D341Med (cell line): ENCODE data around the gene PHAX.
"Not testable (repeated sequence)": the region's sequence is repeated elsewhere in the genome, so short reads cannot be mapped to it uniquely, and the experiment has no call there.

ENCODE experiments used
- DNase-seq: peaks from one replicate; pipeline ENCODE4 v3.0.0; 2012; ENCODE audit warnings: low spot score

PHAX gene

DNA sequence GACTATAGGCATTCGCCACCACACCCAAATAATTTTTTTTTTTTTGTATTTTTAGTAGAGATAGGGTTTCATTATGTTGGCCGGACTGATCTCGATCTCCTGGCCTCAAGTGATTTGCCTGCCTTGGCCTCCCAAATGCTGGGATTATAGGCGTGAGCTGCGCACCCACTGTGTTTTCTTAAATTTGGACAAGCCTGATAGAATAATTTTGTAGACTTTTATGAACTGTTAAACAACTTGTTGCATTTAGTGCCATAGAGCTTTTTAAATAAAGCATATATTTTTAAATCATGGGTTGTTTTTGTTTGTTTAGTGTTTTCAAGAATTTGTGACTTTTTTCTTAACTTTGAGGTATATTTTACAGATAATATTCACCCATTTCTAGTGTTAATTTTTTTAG is 4.8 kb downstream of the PHAX start:
- no peak for DNase-seq

DNA sequence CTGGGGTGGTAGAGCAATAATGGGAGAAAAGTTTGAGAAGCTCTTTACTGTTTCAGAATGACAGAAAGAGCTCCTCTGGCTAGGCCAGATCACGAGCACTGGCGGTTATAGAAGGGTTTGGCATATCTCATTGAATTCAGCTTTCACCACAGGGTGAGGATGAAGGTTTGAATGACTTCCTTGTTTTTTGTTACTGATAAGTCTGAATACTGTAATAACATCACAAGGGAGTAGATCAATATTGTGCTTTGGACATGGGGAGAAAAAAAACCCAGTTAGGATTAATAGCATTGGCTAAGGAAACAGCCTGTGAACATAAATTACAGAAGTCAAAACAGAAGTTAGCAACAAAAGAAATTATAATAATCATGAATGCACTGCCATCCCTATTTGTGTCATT is 9.4 kb downstream of the PHAX start:
- DNase-seq: no peak

DNA sequence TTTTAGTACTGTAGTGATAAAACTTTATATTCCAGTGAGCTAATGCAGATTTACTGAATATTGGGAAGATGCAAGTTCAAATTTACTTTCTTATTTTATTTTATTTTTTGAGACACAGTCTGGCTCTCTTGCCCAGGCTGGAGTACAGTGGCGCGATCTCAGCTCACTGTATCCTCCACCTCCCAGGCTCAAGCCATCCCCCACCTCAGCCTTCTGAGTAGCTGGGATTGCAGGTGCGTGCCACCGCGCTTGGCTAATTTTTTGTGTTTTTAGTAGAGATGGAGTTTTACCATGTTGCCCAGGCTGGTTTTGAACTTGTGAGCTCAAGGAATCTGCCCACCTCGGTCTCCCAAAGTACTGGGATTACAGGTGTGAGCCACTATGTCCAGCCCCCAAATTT is 9.9 kb downstream of the PHAX start:
- no peak for DNase-seq

DNA sequence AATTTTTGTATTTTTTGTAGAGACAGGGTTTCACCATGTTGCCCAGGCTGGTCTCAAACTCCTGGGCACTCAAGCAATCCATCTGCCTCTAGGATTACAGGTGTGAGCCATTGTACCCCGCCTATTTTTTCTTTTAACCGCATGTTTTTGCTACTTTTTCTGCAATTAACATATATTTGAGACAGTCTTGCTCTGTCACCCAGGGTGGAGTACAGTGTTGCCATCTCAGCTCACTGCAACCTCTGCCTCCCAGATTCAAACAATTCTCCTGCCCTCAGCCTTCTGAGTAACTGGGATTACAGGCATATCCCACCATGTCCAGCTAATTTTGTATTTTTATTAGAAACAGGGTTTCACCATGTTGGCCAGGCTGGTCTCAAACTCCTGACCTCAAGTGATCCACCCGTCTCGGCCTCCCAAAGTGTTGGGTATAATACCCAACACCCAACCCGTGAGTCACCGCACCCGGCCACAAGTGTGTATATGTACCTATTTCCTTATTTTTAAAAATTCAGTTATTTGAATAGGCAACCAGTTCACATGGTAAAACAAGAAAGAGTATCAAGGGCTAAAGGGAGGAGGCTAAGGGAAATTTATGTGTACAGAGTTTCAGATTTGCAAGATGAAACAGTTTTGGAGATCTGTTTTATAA is 13.3 kb downstream of the PHAX start:
- no peak for DNase-seq

DNA sequence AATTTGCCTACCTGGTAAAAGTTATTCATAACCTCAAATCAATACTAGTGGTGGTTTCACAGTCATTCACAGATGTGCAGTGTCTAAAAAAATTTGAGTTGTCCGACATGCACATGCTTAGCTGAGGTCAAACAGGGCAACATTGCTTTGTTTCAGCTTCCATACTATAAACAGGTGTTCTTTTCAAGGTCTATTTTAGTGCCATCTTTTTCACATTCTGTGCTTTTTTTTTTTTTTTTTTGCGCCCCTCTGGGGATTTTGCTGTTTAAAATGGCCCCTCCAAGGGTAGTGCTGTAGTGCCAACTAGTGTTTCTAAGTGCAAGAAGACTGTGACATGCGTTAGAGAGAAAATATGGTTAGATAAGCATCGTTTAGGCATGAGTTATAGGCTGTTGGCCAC is 14.5 kb downstream of the PHAX start:
- no peak for DNase-seq

DNA sequence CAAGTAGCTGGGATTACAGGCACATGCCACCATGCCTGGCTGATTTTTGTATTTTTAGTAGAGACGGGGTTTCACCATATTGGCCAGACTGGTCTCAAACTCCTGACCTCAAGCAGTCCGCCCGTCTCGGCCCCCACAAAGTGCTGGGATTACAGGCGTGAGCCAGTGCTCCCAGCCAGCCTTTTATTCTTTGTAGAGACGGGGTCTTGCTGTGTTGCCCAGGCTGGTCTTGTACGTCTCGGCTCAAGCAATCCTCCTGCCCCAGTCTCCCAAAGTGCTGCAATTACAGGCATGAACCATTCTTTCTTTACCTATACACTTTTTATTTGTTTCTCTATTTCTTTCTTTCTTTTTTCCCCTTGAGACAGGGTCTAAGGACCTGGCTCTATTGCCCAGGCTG is 16.9 kb downstream of the PHAX start:
- not testable (repeated sequence) for DNase-seq

DNA sequence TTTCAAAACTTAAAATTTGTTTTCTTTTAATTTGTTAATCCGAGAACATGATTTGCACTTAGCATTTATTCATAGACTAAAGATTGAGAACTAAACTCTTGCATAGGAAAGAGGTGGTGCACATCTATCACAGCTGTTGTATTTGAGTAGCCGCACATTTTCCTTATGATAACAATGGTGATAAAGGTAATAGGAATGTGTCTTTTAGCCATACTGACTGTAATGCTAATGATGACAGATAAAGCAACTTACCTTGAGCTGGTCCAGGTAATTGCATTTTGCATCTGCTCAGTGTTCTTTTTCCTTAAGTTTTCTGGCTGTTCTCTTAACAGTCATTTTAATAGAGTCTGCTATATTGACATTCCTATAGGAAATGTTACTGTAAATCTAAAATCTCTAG is 19.0 kb downstream of the PHAX start:
- no peak for DNase-seq

DNA sequence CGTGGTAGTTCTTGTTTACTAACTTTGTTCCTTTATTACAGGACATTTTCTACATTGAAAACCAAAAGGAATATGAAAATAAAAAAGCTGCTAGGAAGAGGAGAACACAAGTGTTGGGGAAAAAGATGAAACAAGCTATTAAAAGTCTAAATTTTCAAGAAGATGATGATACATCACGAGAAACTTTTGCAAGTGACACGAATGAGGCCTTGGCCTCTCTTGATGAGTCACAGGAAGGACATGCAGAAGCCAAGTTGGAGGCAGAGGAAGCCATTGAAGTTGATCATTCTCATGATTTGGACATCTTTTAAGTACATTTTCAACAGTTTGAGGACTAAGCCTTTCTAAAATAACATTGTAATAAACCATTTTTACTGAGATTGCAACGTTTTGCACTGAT is 23.8 kb downstream of the PHAX start:
- no peak for DNase-seq

DNA sequence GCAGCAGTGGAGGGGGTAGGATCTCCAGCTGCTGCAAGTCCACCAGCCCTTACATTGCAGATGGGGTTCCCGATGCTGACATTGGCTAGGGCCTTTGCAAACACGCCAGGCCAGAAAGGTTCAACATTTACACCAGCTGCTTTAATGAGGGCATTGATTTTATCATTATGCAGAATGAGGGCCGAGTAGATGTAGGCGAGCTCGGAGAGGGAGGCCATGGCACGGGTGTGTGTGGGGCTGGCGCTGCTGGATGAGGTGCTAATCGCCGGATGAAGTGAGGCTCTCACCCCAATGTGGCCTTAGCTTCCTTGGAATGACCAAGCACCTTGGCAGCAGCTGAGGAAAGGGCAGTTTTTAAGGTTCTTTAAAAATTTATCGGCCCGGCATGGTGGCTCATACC is 27.4 kb downstream of the PHAX start:
- no peak for DNase-seq

DNA sequence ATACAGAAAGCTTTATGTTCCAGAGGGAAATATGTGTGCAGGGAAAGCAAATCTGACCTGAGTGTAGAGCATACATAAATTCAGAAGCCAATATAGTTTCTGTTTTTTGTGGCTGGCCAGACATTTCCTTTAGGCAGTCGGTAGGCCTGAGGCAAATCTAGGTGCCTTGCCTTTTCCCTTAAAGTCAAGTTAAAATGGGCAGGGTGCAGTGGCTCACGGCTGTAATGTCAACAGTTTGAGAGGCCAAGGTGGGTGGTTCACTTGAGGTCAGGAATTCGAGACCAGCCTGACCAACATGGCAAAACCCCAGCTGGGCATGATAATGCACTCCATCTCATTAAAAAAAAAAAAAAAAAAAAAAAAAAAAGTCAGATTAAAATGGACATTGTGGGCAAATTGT is 31.2 kb downstream of the PHAX start:
- no peak for DNase-seq

DNA sequence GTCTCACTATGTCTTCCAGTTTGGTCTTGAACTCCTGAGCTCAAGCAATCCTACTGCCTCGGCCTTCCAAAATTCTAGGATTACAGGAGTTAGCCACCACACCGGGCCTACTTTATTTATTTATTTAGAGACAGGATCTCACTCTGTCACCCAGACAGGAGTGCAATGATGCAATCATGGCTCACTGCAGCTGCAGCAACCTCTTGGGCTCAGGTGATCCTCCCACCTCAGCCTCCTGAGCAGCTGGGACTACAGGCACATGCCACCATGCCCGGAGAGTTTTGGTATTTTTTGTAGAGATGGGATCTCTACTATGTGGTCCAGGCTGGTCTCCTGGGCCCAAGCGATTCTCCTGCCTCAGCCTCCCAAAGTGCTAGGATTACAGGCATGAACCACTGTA is 32.8 kb downstream of the PHAX start:
- no peak for DNase-seq

DNA sequence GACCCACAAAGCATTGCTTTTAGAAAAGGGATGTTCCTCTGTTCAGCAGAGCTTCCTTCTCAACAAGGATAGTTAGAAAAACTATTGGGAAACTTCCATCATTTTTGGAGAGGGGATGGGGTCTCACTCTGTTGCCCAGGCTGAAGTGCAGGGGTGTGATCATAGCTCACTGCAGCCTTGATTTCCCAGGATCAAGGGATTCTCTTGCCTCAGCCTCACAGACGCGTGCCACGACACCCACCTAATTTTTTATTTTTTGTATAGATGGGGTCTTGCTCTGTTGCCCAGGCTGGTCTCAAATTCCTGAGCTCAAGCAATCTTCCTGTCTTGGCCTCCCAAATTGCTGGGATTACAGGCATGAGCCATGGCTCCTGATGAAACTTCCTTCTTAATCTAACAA is 34.8 kb downstream of the PHAX start:
- DNase-seq: no peak

DNA sequence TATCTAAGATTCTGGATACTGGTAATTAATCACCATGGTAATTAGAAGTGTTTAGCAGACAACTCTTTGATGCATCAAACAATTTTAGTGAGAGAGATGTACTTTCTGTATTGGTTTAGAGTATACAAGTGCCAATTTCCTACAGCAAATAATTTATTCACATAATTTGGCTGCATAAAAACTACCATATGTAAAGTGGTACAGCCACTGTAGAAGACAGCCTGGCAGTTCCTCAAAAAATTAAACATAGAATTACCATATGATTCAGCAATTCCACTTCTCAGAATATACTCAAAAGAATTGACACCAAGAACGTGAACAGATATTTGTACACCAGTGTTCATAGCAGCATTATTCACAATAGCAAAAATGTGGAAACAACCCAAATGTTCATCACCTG is 36.2 kb downstream of the PHAX start:
- DNase-seq: no peak

DNA sequence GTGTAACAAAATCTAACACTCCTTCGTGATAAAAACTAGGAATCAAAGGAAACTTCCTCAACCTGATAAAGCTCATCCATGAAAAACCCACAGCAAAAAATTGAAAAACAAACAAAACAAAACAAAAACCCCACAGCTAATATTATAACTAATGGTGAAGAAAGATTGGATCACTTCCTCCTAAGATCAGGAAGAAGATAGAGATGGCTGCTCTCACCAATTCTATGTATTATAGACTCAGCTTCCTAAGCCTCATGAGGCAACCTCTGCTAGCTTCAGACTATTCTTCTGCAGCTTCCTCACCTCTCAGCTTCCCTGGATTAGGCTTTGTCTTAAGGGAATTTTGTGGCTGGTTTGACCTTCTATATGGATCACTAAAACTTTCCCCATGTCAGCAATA is 40.1 kb downstream of the PHAX start:
- DNase-seq: no peak

DNA sequence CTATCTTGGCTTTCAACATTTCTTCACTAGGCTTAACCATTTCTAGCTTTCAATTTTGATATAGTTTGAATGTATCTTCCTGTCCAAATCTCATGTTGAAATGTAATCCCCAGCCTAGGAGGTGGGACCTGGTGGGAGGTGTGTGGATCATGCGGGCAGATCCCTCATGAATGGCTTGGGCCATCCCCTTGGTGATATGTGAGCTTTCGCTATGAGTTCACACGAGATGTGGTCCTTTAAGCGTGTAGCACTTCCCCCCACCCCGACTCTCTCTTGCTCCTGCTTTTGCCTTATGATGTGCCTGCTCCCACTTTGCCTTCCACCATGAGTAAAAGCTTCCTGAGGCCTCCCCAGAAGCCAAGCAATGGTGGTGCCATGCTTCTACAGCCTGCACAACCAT is 40.6 kb downstream of the PHAX start:
- DNase-seq: no peak

DNA sequence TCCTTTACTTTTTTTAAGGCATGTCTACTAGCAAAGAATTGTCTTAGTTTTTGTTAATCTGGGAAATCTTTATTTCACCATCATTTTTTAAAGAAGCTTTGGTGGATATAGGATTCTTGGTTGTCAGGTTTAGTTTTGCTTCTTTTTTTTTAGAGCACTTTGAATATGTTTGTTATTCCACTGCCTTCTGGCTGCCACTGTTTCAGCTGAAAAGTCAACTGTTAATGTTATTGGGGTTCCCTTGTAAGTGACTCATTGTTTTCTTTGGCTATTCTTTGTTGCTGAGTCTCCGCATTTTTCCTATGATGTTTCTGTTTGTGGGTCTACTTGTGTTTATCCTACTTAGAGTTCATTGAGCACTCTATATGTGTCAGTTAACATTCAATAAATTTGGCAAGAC is 44.4 kb downstream of the PHAX start:
- DNase-seq: no peak

DNA sequence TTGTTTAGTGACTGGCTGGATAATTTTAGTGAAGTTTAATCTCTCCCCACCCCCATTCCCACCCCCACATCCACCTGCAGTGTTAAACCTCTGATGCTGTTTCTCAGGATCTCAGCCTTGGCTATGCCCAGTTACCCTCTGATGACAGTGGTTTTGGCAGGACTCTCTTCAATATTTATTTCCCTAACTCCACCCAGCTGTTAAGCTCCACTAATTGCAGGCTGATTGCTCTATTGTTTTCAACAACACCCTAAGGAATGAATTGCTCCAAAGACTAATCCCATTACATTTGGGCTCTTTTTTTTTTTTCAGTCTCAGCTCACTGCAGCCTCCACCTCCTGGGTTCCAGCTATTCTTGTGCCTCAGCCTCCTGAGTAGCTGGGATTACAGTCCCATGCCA is 46.3 kb downstream of the PHAX start:
- DNase-seq: peak; percentile 28

DNA sequence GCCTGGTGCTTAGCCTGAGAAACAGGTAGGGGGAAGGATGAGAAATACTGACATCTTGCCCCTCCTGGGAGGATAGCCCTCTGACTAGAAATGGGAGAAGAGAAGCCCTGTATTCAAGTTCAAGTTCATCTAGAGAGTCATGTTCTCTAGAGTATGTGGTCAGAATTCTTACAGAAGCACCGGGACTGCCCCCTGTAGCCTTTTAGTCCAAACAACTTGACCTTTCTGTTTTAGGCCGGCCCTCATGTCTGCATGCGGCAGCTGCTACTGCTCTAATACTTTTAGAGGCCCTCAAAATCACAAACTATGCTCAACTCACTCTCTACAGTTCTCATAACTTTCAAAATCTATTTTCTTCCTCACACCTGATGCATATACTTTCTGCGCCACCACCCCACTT is 47.7 kb downstream of the PHAX start:
- DNase-seq: no peak

DNA sequence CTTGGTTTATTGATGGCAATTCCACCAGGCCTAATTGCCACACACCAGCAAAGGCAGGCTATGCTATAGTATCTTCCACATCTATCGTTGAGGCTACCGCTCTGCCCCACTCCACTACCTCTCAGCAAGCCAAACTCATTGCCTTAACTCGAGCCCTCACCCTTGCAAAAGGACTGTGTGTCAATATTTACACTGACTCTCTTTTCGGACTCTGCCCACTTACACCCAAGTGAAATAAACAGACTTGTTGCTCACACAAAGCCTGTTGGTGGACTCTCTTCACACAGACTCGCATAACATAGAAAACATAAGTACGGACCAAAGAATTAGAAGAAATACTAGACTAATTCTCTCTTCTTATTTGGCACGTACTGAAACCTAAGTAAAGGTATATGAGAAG is 48.3 kb downstream of the PHAX start:
- DNase-seq: not testable (repeated sequence)

DNA sequence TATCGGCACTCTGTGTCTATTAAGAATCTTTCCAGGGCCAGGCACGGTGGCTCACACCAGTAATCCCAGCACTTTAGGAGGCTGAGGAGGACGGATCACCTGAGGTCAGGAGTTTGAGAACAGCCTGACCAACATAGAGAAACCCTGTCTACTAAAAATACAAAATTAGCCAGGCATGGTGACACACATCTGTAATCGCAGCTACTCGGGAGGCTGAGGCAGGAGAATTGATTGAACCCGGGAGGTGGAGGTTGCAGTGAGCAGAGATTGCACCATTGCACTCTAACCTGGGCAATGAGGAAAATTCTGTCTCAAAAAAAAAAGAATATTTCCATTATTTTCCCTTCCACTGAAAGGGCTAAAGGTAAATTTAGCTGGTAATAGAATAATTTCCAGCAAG is 49.0 kb downstream of the PHAX start:
- DNase-seq: not testable (repeated sequence)

DNA sequence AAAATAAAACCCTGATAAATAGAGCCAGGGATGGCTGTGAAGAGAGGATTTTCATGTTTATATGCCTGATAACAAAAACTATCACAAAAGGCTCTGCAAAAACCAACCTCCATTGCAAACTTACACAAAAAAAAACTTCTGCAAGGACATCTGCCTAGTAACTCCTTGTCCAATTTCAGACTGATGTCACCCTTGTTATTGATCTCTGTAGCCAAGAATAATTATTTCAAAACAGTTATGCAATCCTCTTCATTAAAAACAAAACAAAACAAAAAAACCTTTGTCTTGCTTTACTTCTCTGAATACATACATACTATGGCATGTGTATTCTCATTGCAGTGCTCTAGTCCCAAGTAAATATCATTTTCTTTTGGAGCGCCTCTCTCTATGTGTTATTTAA is 49.7 kb downstream of the PHAX start:
- no peak for DNase-seq

DNA sequence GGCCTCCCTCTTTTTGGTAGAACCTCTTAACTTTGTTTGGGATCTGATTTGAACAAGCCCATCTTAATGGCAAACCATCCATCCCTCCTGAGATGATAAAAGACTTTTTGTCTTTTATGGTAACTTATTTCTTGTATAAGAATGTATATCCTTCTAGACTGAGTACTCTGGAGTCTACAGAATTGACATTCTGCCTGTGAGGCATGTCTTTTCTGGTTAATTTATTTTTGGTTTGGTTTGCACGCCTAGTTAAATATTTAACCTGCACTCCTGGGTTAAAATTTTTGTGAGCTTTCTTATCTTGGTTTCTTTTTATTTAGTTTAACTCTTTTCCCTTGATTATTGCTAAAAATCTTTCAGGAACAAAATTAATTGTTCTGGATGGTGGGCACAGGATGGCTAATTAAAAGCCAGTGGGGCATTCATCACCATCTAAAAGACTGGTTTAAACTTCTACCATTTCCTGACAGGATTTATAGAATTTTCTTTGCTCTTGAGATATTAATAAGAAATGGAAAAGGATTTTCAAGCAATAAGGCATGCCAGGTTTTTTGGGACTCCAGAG is 50.3 kb downstream of the PHAX start:
- DNase-seq: no peak

DNA sequence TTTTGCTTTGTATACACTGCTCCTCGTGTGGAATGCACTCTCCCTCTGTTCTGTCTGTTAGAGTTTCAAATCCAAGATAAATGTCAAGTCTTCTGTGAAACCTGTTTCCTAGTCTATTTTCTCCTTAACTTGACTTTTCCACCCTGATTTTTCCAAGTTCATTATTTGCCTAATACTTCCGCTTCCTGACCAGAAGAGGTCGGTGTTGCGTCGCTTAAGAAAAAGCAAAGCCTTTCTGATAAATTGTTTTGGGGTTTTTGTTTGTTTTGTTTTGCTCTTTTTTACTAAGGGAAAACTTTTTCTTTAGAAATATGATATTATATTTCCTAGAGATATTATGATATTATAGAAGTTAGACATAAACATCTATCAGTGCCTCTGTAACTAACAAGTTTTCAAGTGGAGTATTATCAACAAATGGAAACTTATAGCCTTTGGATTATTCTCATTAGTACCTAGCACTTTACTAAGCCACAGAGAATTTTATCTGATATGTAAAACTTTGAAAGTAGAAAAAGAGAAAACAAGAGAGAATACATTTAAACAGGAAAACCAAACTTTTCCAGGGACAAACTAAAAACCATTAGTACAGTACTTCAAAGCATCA is 55.8 kb downstream of the PHAX start:
- peak; percentile 36 for DNase-seq

DNA sequence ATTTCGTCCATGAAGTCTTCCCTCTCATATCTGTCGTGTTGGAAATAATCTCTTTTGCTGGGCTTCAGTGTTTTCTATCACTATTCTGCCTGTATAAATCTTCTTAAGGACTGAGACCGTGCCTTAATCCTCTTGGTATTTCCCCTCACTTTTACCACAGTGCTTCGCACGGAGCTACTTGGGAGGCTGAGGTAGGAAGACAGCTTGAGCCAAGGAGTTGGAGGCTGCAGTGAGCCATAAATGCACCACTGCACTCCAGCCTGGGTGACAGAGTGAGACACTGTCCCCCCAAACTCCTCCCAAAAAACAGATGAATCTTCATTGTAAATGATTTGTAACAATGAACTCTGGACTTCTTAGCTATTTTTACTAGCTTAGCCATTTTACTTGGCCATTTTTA is 57.8 kb downstream of the PHAX start:
- peak; percentile 25 for DNase-seq
